DMS53 (cell line): ENCODE results near the gene WTAP.
"Not testable (repeated sequence)": the region's sequence is repeated elsewhere in the genome, so short reads cannot be mapped to it uniquely, and the experiment has no call there.

ENCODE experiments used
- DNase-seq: peaks from one replicate; lab custom pipeline; 2025; lab: John Stamatoyannopoulos, UW

The WTAP gene

GRCh38 chr6:159726918-159727716 lies at the start of gene WTAP:
TSS of gene WTAP (plus strand) at chr6:159727506. CDS start at chr6:159736266, 8,760 bp downstream.
- peak; percentile 98 for DNase-seq

GRCh38 chr6:159677506-159678165 lies 49.7 kb upstream of the WTAP start:
- DNase-seq = no peak

DNA sequence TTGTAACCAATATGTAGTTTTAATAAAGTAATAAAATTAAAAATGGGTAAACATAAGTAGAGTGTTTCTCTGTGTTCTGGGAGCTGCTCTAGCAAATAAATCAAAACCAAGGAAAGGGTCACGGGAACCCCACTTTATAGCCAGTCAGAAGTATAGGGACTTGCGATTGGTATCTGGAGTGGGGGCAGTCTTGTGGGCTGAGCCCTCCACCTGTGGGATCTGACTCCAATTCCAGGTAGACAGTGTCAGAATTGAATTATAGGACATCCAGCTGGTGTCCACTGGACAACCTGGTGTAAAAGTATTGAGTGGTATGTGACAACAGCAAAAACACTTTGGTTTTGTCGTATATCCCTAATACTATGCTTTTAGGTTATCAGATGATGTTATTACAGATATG lies 48.7 kb upstream of the WTAP start:
- DNase-seq = no peak

DNA sequence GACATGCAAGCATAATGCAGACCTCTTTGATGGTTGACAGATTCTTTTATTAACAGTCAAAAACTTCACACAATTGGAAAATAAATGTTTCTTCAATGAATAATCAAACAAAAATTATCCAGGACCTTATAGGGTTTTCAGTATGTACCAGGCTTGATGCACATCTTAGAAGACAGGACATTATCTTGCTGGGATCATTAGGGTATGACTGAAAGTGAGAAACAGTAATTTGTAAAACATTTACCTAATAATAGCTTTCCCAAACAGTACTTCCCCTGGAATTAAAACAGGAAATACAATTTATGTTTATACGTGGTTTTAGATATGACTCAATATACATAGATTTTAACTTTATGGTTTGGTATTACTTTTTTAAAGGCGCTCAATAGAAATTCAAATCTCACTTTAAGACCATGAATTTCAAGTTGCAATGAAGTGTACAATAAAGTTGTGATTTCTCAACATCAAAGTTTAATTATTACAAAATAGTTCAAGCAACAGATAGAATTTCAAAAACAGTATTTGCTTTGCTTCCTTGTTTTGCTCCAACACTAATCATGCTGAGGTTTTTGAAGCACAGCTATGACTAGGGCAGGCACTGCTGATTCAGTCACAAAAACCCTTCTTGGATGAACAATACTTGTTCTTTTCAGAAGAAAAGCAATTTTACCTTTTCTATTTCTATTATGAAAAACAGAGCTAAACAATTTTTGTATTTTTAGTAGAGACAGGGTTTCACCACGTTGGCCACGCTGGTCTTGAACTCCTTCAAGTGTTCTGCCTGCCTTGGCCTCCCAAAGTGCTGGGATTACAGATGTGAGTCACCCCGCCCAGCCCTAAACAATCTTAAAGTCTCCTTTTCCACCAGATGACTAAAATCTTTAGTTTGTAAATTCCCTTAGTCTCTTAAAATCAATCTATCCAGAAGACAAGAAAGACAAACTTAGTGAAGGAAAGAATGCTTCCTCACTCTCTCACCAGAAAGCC lies 47.9 kb upstream of the WTAP start:
- no peak for DNase-seq

DNA sequence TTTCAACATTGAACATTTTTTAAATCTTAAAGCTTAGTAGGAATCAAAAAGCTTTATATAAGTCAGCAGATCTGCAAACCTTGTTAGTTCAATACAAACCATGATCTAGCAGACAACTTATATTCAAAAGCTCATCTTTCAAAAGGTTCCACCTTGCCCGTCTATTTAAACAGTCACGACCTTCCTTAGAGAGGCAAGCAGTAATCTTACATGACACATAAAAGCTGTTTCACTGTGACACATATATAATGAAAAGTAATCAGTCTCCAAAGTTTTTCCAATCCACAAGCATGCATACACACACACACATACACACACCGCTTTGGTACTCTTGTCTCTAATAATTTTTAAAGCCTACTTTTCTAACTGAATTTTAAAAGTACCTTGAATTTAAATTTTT lies 47.2 kb upstream of the WTAP start:
- DNase-seq = no peak

DNA sequence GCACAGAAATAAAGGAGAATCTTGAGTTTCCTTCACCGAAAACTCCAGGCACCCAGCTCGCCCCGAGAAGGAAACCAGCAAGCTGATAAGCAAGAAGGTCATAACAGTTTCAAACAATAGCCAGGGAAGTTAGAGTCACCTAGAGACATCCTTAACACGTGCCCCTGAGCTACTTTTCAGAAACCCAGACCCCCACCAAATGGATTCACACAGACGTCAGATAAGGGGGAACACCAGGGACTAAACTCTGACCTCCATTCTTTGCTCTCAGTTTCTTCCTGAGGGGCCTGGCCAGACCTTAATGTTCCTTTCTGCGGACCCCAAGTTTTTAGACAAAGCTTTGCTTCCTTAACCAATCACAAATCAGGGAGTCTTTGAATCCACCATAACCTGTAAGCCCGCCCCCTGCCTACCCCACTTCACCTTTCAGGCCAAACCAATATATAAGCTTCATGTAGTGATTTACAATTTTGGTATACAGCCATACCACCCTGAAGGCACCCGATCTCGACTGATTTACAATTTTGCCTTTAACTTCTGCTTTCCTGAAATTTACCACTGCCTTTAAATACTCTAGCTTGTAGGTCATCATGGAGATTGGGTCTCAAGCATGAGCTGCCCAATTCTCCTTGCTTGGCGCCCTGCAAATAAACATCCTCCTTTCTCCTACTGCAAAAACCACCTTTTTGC lies 46.0 kb upstream of the WTAP start:
- no peak for DNase-seq

DNA sequence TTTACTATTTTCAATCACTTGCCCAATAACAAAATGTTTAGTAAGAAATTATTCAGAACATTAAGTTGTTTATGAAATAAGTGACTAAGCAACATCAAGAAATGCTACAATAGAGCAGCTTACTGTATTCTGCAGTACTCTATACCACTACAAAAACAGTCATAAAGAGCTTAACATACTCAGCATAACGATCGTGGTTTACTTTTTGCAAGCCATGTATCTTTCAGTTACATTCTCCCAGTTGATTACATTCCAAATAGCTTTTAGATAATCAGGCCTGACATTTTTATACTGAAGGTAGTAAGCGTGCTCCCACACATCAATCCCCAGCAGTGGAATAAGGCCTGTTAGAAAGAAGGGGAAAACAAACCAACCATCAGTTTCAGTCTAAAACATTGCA lies 45.0 kb upstream of the WTAP start:
- DNase-seq = no peak

- no peak for DNase-seq
These were observed 44.5 kb upstream of the WTAP start for GRCh38 chr6:159682810-159683209.

- DNase-seq = no peak
These were observed 43.3 kb upstream of the WTAP start for GRCh38 chr6:159684013-159684304.

DNA sequence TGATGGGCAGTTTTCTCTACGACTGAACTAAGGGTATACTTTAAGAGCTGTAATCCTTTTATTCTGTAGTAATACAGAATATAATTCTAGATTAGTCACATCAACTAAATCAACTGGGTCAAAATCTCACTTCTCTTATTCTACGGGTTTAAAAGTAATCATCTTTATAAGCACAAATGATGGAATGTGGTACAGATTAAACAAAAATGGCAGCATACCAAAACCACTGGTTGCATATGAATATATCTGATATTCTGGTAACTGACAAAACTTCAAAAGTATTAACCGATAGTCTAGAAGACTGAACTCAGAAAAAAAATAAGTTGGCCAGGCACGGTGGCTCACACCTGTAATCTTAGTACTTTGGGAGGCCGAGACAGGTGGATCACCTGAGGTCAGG lies 41.3 kb upstream of the WTAP start:
- no peak for DNase-seq

DNA sequence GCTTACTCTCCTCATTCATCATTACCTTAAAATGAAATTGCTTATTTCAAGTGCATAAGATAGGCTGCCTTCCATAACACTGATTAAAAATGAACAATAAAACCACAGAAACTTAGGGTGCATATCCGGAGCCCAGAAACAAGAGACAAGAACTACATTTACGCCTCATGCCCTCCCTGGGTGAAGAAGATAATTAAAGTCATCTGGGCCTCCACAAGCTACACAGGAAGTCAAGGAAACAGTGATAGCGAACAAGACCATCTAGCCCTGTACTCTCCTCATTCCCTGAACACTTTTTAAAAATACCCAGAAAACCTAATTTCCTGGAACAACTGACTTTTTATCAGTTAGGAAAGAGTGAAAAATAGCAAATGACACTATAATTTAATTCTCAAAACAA lies 40.6 kb upstream of the WTAP start:
- DNase-seq = no peak

- no peak for DNase-seq
These were observed 40.0 kb upstream of the WTAP start for GRCh38 chr6:159687341-159687740.

- no peak for DNase-seq
These were observed 38.9 kb upstream of the WTAP start for GRCh38 chr6:159688266-159688905.

DNA sequence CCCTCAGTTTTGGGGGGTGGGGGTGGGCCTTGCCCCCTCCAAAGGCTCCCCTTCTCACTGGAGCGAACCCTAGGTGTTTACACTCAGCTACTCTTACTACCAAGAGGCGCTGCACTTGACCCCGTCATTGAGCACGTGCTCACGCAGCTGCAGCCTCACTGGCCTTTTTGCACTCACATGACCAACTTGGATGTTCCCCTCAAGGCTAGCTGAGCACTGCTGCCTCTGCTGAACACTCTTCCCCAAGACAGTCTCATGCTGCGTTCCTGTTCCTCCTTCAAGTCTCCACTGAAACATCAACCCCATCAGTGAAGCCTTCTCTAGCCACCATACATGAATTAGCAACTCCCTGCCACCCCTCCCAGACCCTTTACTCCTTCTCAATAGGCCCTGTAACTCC lies 38.3 kb upstream of the WTAP start:
- no peak for DNase-seq

- not testable (repeated sequence) for DNase-seq
These were observed 37.2 kb upstream of the WTAP start for GRCh38 chr6:159690135-159690534.

DNA sequence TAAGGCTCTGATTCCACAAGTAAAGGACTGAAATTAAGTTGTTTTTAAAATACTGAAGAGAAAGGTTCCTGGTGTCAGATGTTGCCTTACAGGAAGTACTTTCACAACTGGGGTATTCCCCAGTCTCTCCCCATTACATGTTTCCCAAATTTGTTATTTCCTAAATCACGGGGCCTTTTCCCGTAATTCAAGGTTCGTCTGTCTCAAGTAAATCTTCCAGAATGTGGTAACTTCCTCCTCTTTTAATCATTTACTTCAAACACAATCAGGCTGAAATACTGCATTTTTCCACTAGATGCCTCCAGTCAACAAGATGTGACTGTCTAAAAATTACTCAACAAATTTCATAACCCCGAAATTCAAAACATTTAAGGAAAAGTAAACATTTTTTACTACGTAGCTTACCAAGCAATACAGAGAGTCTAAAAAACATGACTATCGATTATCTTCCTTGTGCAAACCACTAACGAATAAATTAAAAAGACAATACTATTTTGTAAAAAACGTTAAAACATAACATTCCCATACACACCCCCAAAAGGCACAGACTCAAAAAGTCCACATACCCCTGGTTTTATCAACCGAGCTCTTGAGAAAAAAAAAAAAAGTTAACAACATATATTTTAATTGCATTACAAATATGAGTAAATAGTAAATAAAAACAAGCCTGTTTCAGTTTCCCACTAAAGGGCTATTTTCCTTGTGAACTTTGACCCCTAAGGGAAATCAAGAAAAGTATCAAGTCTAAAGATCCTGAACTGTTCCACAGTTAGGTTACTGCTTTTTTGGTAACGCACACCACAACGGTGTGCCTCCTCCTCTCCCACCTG lies 36.0 kb upstream of the WTAP start:
- DNase-seq = peak; percentile 71

- DNase-seq = peak; percentile 38
These were observed 35.4 kb upstream of the WTAP start for GRCh38 chr6:159691963-159692287.

- peak; percentile 77 for DNase-seq
These were observed 34.8 kb upstream of the WTAP start for GRCh38 chr6:159692303-159693127.

DNA sequence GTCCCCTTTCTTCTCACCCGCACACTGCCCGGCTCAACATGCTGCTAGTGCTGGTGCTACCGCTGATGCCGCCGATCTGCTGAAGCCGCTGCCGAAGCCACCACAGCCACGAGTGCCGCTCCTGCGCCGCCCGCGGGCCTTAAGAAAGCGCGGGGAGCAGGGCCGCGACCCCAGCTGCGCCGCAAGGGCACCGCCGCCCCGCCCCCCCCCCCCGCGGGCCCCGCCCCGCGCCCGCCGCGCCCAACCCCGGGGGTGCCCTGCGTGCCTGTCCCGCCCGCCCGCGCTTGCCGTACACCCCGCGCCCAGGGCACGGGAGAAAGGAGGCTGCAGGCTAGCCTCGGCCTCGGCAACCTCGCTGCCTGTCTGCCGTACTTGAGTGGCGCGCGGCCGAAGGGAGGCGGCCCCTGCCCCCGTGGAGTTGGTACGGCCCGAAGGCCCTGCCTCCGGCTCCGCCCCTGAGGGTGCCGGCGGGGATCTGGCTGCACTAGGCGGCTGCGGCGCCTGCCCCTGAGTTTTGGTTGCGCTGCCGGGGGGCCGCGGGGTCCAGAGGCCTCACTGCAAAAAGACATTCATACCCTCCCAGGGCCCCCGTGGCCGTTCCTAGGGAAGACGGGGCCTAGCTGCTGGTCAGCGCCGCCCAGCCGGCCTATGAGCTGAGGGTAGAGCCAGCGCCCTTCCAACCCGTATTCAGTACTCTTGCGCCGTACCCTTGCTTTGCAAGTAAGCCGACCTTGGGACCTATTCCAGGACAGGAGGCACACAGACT lies 34.0 kb upstream of the WTAP start, which contains the start of gene SOD2:
SOD2 (minus strand) TSS at position 114 of the 766 bp plus-strand sequence; CDS start at position 40, 74 bp downstream.
- DNase-seq = peak; percentile 95
